Hepatocyte (in vitro differentiated cells): Measurements from ENCODE around the gene DNAJC5.

ENCODE experiments used
- EZH2 ChIP-seq: fragments of 200-600 bp; sonication (generic); IDR thresholded peaks from 2 replicates; pipeline ENCODE4 v1.6.1; 2016; ENCODE audit warnings: antibody characterized with exemption, mild to moderate bottlenecking, borderline replicate concordance
- TF ChIP-seq, protein P1 (sequence below): fragments of 200-600 bp; sonication (generic); IDR thresholded peaks from 2 replicates; pipeline ENCODE4 v1.5.1; 2016; ENCODE audit warnings: antibody characterized with exemption, mild to moderate bottlenecking; ENCODE audit not compliant: poor library complexity

DNA sequence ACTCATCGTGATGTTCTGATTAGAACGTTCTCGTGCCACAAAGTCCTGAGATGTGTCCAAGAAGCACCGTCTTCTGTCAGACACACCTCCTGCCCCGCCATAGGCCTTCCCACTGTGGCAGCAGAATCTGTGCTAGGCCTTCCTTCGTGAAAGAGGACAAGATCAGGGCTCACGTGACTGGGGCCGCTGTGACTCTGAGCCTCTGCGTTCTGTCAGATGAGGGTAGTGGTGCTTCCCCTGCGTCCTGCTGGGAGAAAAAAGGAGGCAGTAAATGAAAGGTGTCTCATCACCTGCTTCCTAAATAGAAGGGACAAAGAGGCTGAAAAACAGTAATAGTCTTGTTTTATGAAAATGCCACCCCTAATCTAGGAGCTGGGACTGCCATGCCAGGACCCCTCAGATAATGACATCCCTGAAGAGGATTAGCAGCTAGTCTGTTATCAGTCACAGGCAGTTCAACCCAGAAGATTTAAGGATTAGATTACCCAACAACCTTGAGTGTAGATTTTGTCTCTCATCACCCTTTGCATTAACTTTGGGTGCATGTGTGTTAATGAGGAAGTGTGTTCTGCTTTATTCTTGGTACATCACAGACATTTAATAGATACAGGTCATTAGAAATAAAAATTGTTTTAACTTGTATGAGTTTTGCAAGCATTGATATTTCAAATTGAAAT, 4.1 kb downstream of the DNAJC5 start:
- TF ChIP-seq, protein P1, sequence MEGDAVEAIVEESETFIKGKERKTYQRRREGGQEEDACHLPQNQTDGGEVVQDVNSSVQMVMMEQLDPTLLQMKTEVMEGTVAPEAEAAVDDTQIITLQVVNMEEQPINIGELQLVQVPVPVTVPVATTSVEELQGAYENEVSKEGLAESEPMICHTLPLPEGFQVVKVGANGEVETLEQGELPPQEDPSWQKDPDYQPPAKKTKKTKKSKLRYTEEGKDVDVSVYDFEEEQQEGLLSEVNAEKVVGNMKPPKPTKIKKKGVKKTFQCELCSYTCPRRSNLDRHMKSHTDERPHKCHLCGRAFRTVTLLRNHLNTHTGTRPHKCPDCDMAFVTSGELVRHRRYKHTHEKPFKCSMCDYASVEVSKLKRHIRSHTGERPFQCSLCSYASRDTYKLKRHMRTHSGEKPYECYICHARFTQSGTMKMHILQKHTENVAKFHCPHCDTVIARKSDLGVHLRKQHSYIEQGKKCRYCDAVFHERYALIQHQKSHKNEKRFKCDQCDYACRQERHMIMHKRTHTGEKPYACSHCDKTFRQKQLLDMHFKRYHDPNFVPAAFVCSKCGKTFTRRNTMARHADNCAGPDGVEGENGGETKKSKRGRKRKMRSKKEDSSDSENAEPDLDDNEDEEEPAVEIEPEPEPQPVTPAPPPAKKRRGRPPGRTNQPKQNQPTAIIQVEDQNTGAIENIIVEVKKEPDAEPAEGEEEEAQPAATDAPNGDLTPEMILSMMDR, result no peak
- no peak for TF ChIP-seq EZH2
